ENCODE measurements around the gene CLIC5.

Gene CLIC5

GRCh38 chr6:45921691-45922281, 93.9 kb downstream of the CLIC5 start:
- TF ChIP-seq CTCF (conservative IDR thresholded peaks at IDR 0.05; ENCODE audit: low read length) (no peak), EZH2phosphoT487 (IDR thresholded peaks at IDR 0.05; ENCODE audit: borderline replicate concordance) (no peak)
- no peak overlapping the region for H3K9ac ChIP-seq (ENCODE audit: low read depth, low read length, poor library complexity, severe bottlenecking)
- no peaks in the 10 kb centered on the region for H3K79me2 ChIP-seq (ENCODE audit: insufficient read depth, low read length)
- no peaks in the 10 kb centered on the region for H3K36me3 ChIP-seq (ENCODE audit: insufficient read depth, low read length)
- H3K9me2 ChIP-seq (replicated peaks; ENCODE audit: low read depth, low read length) = no peaks in the 10 kb centered on the region
- no peaks in the 10 kb centered on the region for H3F3A ChIP-seq (ENCODE audit: low read depth)
- H2AFZ ChIP-seq (ENCODE audit: low read length) = no peak overlapping the region
- no peaks in the 10 kb centered on the region for H3K9me3 ChIP-seq (ENCODE audit: insufficient read depth, low read depth, low read length)
- H4K20me1 ChIP-seq (ENCODE audit: insufficient read depth, low read length, poor library complexity, severe bottlenecking) = no peaks in the 10 kb centered on the region
- H3K4me1 ChIP-seq (ENCODE audit: insufficient read depth, low read length, poor library complexity, severe bottlenecking) = peaks cover 3% of the 10 kb centered on the region
- no peaks in the 10 kb centered on the region for H3K27me3 ChIP-seq (ENCODE audit: insufficient read depth, low read length, poor library complexity, severe bottlenecking)
- H3K4me3 ChIP-seq (ENCODE audit: low read length, poor library complexity, severe bottlenecking) = no peak overlapping the region
- H3K4me2 ChIP-seq (ENCODE audit: low read depth, low read length, poor library complexity, severe bottlenecking) = no peak overlapping the region

GRCh38 chr6:45920819-45921511, 94.7 kb downstream of the CLIC5 start:
- no peak overlapping the region for H3K9ac ChIP-seq (ENCODE audit: low read depth, low read length, poor library complexity, severe bottlenecking)
- no peaks in the 10 kb centered on the region for H3K36me3 ChIP-seq (ENCODE audit: insufficient read depth, low read length)
- H3K9me2 ChIP-seq (replicated peaks; ENCODE audit: low read depth, low read length) = no peaks in the 10 kb centered on the region
- no peaks in the 10 kb centered on the region for H3F3A ChIP-seq (ENCODE audit: low read depth)
- no peak for TF ChIP-seq CTCF (conservative IDR thresholded peaks at IDR 0.05; ENCODE audit: low read length)
- TF ChIP-seq EZH2phosphoT487 (IDR thresholded peaks at IDR 0.05; ENCODE audit: borderline replicate concordance) = no peak
- no peaks in the 10 kb centered on the region for H3K27me3 ChIP-seq (ENCODE audit: insufficient read depth, low read length, poor library complexity, severe bottlenecking)
- H3K4me3 ChIP-seq (ENCODE audit: low read length, poor library complexity, severe bottlenecking) = no peak overlapping the region
- H3K79me2 ChIP-seq (ENCODE audit: insufficient read depth, low read length) = no peaks in the 10 kb centered on the region
- no peak overlapping the region for H2AFZ ChIP-seq (ENCODE audit: low read length)
- H4K20me1 ChIP-seq (ENCODE audit: insufficient read depth, low read length, poor library complexity, severe bottlenecking) = no peaks in the 10 kb centered on the region
- no peaks in the 10 kb centered on the region for H3K4me1 ChIP-seq (ENCODE audit: insufficient read depth, low read length, poor library complexity, severe bottlenecking)
- H3K9me3 ChIP-seq (ENCODE audit: insufficient read depth, low read depth, low read length) = no peaks in the 10 kb centered on the region
- no peak overlapping the region for H3K4me2 ChIP-seq (ENCODE audit: low read depth, low read length, poor library complexity, severe bottlenecking)

- Histone ChIP-seq H3K4me2 (ENCODE audit: low read depth, low read length, poor library complexity, severe bottlenecking) (no peak overlapping the region), H3F3A (ENCODE audit: low read depth) (no peaks in the 10 kb centered on the region), H3K4me3 (ENCODE audit: low read length, poor library complexity, severe bottlenecking) (no peak overlapping the region), H3K9me3 (ENCODE audit: insufficient read depth, low read depth, low read length) (no peaks in the 10 kb centered on the region), H2AFZ (ENCODE audit: low read length) (no peak overlapping the region), H3K27me3 (ENCODE audit: insufficient read depth, low read length, poor library complexity, severe bottlenecking) (no peaks in the 10 kb centered on the region), H3K36me3 (ENCODE audit: insufficient read depth, low read length) (no peaks in the 10 kb centered on the region), H3K9me2 (replicated peaks; ENCODE audit: low read depth, low read length) (no peaks in the 10 kb centered on the region), H3K79me2 (ENCODE audit: insufficient read depth, low read length) (no peaks in the 10 kb centered on the region), H3K9ac (ENCODE audit: low read depth, low read length, poor library complexity, severe bottlenecking) (no peak overlapping the region), H4K20me1 (ENCODE audit: insufficient read depth, low read length, poor library complexity, severe bottlenecking) (no peaks in the 10 kb centered on the region), H3K4me1 (ENCODE audit: insufficient read depth, low read length, poor library complexity, severe bottlenecking) (no peaks in the 10 kb centered on the region)
- TF ChIP-seq EZH2phosphoT487 (IDR thresholded peaks at IDR 0.05; ENCODE audit: borderline replicate concordance) (no peak), CTCF (conservative IDR thresholded peaks at IDR 0.05; ENCODE audit: low read length) (no peak)
Observed at GRCh38 chr6:45917439-45917838, 98.2 kb downstream of the CLIC5 start.
